Loucy (cell line): ENCODE data around the gene METTL15.

Source experiments
- H2AFZ ChIP-seq: fragments of 200-600 bp; sonication (generic); 2 replicates; pipeline ENCODE4 v1.6.0; 2016; ENCODE audit warnings: antibody characterized with exemption, mild to moderate bottlenecking, low read length, moderate library complexity
- H3F3A ChIP-seq: fragments of 200-600 bp; 2 replicates; pipeline ENCODE4 v1.6.0; 2016; ENCODE audit warnings: antibody characterized with exemption, low read depth, mild to moderate bottlenecking
- H3K27me3 ChIP-seq: fragments of 200-600 bp; sonication (generic); 2 replicates; pipeline ENCODE4 v1.6.1; 2014; ENCODE audit warnings: low read length, mild to moderate bottlenecking; ENCODE audit not compliant: insufficient read depth, poor library complexity, severe bottlenecking
- H3K36me3 ChIP-seq: fragments of 200-600 bp; sonication (generic); 2 replicates; pipeline ENCODE4 v1.6.1; 2016; ENCODE audit warnings: low read length; ENCODE audit not compliant: insufficient read depth
- H3K4me1 ChIP-seq: fragments of 200-600 bp; sonication (generic); 2 replicates; pipeline ENCODE4 v1.5.1; 2014; ENCODE audit warnings: low read length, mild to moderate bottlenecking; ENCODE audit not compliant: insufficient read depth, poor library complexity, severe bottlenecking
- H3K4me2 ChIP-seq: fragments of 200-600 bp; sonication (generic); 2 replicates; pipeline ENCODE4 v1.6.0; 2014; ENCODE audit warnings: antibody characterized with exemption, low read length, low read depth, mild to moderate bottlenecking; ENCODE audit not compliant: poor library complexity, severe bottlenecking
- H3K4me3 ChIP-seq: fragments of 200-600 bp; sonication (generic); 2 replicates; pipeline ENCODE4 v1.5.1; 2014; ENCODE audit warnings: low read length, mild to moderate bottlenecking, mixed read lengths; ENCODE audit not compliant: poor library complexity, severe bottlenecking
- H3K79me2 ChIP-seq: fragments of 200-600 bp; sonication (generic); 2 replicates; pipeline ENCODE4 v1.6.1; 2014; ENCODE audit warnings: low read length; ENCODE audit not compliant: insufficient read depth
- H3K9ac ChIP-seq: fragments of 200-600 bp; sonication (generic); 2 replicates; pipeline ENCODE4 v1.6.0; 2014; ENCODE audit warnings: mild to moderate bottlenecking, low read depth, low read length, moderate library complexity; ENCODE audit not compliant: poor library complexity, severe bottlenecking
- H3K9me2 ChIP-seq: fragments of 200-600 bp; sonication (generic); replicated peaks from 2 replicates; pipeline ENCODE4 v1.6.1; 2016; ENCODE audit warnings: low read depth, low read length, mixed read lengths
- H3K9me3 ChIP-seq: fragments of 200-600 bp; sonication (generic); 2 replicates; pipeline ENCODE4 v1.6.1; 2014; ENCODE audit warnings: mild to moderate bottlenecking, antibody characterized with exemption, low read length, low read depth; ENCODE audit not compliant: insufficient read depth
- H4K20me1 ChIP-seq: fragments of 200-600 bp; sonication (generic); 2 replicates; pipeline ENCODE4 v1.6.0; 2014; ENCODE audit warnings: antibody characterized with exemption, low read length, mild to moderate bottlenecking; ENCODE audit not compliant: insufficient read depth, poor library complexity, severe bottlenecking
- EZH2phosphoT487 ChIP-seq: fragments of 200-600 bp; IDR thresholded peaks from 2 replicates; pipeline ENCODE4 v1.6.1; 2018; ENCODE audit warnings: antibody characterized with exemption, mild to moderate bottlenecking, moderate library complexity, borderline replicate concordance
- TF ChIP-seq, protein P1 (sequence below): fragments of 200-600 bp; sonication (generic); conservative IDR thresholded peaks from 2 replicates; pipeline ENCODE4 v1.5.1; 2014; ENCODE audit warnings: mild to moderate bottlenecking, antibody characterized with exemption, low read length

METTL15 gene

GRCh38 chr11:28089378-28089777 lies 18.8 kb upstream of the METTL15 start:
- Histone ChIP-seq H3K4me2 (no peak overlapping the region), H3K36me3 (peaks cover 28% of the 10 kb centered on the region; the same call in 1 of the 2 replicates), H3K9me2 (no peaks in the 10 kb centered on the region), H3F3A (no peaks in the 10 kb centered on the region), H3K9me3 (no peaks in the 10 kb centered on the region), H3K4me1 (no peaks in the 10 kb centered on the region), H3K79me2 (peaks cover 13% of the 10 kb centered on the region), H2AFZ (no peak overlapping the region), H3K4me3 (no peak overlapping the region), H3K9ac (no peak overlapping the region), H3K27me3 (no peaks in the 10 kb centered on the region), H4K20me1 (no peaks in the 10 kb centered on the region)
- TF ChIP-seq, protein P1, sequence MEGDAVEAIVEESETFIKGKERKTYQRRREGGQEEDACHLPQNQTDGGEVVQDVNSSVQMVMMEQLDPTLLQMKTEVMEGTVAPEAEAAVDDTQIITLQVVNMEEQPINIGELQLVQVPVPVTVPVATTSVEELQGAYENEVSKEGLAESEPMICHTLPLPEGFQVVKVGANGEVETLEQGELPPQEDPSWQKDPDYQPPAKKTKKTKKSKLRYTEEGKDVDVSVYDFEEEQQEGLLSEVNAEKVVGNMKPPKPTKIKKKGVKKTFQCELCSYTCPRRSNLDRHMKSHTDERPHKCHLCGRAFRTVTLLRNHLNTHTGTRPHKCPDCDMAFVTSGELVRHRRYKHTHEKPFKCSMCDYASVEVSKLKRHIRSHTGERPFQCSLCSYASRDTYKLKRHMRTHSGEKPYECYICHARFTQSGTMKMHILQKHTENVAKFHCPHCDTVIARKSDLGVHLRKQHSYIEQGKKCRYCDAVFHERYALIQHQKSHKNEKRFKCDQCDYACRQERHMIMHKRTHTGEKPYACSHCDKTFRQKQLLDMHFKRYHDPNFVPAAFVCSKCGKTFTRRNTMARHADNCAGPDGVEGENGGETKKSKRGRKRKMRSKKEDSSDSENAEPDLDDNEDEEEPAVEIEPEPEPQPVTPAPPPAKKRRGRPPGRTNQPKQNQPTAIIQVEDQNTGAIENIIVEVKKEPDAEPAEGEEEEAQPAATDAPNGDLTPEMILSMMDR: no peak
- TF ChIP-seq EZH2phosphoT487: no peak

DNA sequence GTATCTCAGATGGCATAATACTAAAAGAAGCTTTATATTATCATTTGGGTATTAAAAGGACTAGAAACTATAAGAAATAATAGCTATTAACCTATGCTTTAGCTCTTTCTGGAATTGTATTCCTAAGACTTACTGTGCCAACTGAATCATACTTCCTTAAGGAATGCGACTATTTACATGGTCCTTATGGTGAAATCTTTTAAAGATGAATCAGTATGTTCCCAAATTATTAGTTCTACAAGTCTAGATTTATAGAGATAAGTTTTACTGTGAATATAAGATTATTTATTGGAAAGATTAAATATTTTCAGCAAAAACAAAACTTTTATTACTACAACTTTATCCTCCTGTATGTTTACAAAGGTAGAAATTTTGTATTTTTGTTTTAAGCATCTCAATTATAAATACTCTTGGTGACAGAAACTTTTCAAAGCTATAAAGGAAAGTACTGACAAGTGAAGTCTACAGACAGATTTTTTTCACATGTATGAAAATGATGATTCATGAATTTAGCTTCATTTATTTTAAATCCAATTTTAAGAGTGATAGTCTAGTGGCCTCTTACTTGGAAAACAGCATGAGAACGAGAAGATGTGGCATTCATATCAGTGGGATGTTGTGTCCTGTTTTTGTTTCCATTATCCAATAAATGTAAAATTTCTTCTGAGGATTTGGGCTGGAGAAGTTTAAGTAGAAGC lies 18.0 kb upstream of the METTL15 start:
- Histone ChIP-seq H3K9ac (no peak overlapping the region), H3K4me1 (no peaks in the 10 kb centered on the region), H4K20me1 (peaks cover 3% of the 10 kb centered on the region), H3K9me3 (no peaks in the 10 kb centered on the region), H3K4me2 (no peak overlapping the region), H3K4me3 (no peak overlapping the region), H3K27me3 (no peaks in the 10 kb centered on the region), H3K9me2 (no peaks in the 10 kb centered on the region), H3K79me2 (peaks cover 21% of the 10 kb centered on the region), H2AFZ (no peak overlapping the region), H3K36me3 (peaks cover 26% of the 10 kb centered on the region; the same call in 1 of the 2 replicates), H3F3A (no peaks in the 10 kb centered on the region)
- no peak for TF ChIP-seq EZH2phosphoT487
- TF ChIP-seq, protein P1: no peak

DNA sequence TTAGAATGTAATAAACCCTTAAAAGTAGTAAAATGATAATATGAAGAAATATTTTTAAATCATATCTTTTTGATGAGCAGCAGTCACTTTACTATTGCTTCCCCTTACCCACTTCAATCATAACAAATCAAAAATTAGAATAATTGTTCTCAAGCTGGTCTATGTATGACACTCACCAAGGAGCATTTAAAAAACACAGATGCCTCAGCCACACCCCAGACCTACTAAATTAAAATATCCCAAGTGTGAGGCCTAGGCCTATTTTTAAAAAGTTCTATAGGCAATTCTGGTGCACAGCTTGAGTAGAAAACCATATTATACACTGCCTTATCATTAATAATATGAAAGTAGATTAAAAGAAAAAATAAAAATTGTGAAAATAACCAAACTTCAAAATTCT lies 15.4 kb upstream of the METTL15 start:
- no peaks in the 10 kb centered on the region for H3K4me1 ChIP-seq
- H3F3A ChIP-seq: no peaks in the 10 kb centered on the region
- H3K27me3 ChIP-seq: no peaks in the 10 kb centered on the region
- no peaks in the 10 kb centered on the region for H3K9me3 ChIP-seq
- no peak overlapping the region for H2AFZ ChIP-seq
- no peak overlapping the region for H3K4me3 ChIP-seq
- peaks cover 34% of the 10 kb centered on the region for H3K36me3 ChIP-seq
- peaks cover 6% of the 10 kb centered on the region for H4K20me1 ChIP-seq
- no peaks in the 10 kb centered on the region for H3K9me2 ChIP-seq
- H3K79me2 ChIP-seq: peaks cover 44% of the 10 kb centered on the region
- TF ChIP-seq, protein P1: no peak
- TF ChIP-seq EZH2phosphoT487: no peak
- H3K9ac ChIP-seq: no peak overlapping the region
- H3K4me2 ChIP-seq: no peak overlapping the region
